ENCODE data around the gene ZNF624. TPM values are rescaled to one million over a fixed set of nuclear protein-coding genes. Genes with fewer than 3 reads are reported as not detected.

The ZNF624 gene
- total RNA-seq, 1 experiment from 2014 or later = 7.2 TPM

DNA sequence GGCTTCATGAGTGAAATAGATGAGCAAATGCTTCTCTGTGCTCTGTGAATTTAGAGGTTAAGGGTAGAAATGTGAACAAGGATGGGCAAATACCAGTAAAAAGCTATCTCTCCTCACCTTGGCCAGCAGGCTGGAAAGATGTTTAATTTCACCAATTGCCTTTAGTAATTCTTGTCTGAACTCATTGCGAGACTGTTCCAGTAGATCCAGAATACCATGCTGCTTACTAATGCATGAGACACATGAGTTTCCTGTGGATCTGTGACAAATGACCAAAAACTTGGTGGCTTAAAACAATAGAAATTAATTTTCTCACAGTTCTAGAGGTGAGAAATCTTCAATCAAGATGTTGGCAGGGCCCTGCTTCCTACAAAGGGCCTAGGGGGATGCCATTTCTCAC lies 9.3 kb upstream of the ZNF624 start:
- CTCF ChIA-PET = no interaction called here
- no peak overlapping the region for H3K4me3 ChIP-seq
- H3K9me3 ChIP-seq (ENCODE audit: insufficient read depth, low read depth) = no peaks in the 10 kb centered on the region
- BruUV-seq (replicated peaks) = no TSS peak
- no peaks in the 10 kb centered on the region for H3K27me3 ChIP-seq (ENCODE audit: insufficient read depth, low read depth)
- no peaks in the 10 kb centered on the region for H3K9me2 ChIP-seq (ENCODE audit: insufficient read depth)
- H3F3A ChIP-seq (ENCODE audit: insufficient read depth, low read depth) = peaks cover 3% of the 10 kb centered on the region; the same call in 1 of the 2 replicates
- no peak overlapping the region for H3K27ac ChIP-seq
- no peaks in the 10 kb centered on the region for H3K4me1 ChIP-seq (replicated peaks; ENCODE audit: insufficient read depth)
- intact Hi-C loops (cut with micrococcal nuclease; ENCODE audit: unreplicated experiment) = no loop called here
- no peak for DNase-seq
- no peak overlapping the region for H2AFZ ChIP-seq
- no peaks in the 10 kb centered on the region for H4K20me1 ChIP-seq (ENCODE audit: insufficient read depth)
- TF ChIP-seq, protein P1, sequence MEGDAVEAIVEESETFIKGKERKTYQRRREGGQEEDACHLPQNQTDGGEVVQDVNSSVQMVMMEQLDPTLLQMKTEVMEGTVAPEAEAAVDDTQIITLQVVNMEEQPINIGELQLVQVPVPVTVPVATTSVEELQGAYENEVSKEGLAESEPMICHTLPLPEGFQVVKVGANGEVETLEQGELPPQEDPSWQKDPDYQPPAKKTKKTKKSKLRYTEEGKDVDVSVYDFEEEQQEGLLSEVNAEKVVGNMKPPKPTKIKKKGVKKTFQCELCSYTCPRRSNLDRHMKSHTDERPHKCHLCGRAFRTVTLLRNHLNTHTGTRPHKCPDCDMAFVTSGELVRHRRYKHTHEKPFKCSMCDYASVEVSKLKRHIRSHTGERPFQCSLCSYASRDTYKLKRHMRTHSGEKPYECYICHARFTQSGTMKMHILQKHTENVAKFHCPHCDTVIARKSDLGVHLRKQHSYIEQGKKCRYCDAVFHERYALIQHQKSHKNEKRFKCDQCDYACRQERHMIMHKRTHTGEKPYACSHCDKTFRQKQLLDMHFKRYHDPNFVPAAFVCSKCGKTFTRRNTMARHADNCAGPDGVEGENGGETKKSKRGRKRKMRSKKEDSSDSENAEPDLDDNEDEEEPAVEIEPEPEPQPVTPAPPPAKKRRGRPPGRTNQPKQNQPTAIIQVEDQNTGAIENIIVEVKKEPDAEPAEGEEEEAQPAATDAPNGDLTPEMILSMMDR (conservative IDR thresholded peaks at IDR 0.05) = no peak
- no peak for TF ChIP-seq EZH2 (IDR thresholded peaks at IDR 0.05; ENCODE audit: low read depth)
- H3K4me2 ChIP-seq = no peak overlapping the region
- POLR2A ChIA-PET (ENCODE audit: unreplicated experiment) = no interaction called here
- H3K36me3 ChIP-seq (ENCODE audit: low read depth) = no peaks in the 10 kb centered on the region
- H3K79me2 ChIP-seq (ENCODE audit: low read depth) = no peaks in the 10 kb centered on the region

DNA sequence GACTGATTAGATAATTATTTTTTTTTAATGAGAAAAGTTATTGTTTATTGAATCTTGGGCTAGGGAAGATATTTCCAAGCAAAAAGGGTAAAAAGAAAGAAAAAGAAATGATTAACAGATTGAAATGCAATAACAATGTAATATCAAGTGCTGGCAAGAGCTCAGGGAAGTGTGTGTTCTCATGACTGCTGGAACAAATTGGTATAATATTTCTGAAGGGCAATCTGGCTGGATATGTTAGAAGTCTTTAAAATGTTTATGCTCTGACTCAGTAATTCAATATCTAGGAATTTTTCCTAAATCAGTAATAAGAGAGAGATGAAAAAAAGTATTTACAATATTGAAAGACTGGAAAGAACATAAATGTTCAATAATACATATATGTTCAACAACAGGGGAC lies 7.6 kb upstream of the ZNF624 start:
- no peaks in the 10 kb centered on the region for H3K9me3 ChIP-seq (ENCODE audit: insufficient read depth, low read depth)
- H3K4me1 ChIP-seq (replicated peaks; ENCODE audit: insufficient read depth) = no peaks in the 10 kb centered on the region
- ChIA-PET CTCF (no interaction called here), POLR2A (ENCODE audit: unreplicated experiment) (no interaction called here)
- no peak for DNase-seq
- BruUV-seq (replicated peaks) = no TSS peak
- intact Hi-C loops (cut with micrococcal nuclease; ENCODE audit: unreplicated experiment) = no loop called here
- TF ChIP-seq EZH2 (IDR thresholded peaks at IDR 0.05; ENCODE audit: low read depth) = no peak
- TF ChIP-seq, protein P1 (conservative IDR thresholded peaks at IDR 0.05) = no peak
- H3K4me2 ChIP-seq = no peak overlapping the region
- H3K27me3 ChIP-seq (ENCODE audit: insufficient read depth, low read depth) = no peaks in the 10 kb centered on the region
- no peaks in the 10 kb centered on the region for H3K79me2 ChIP-seq (ENCODE audit: low read depth)
- H3K27ac ChIP-seq = no peak overlapping the region
- no peaks in the 10 kb centered on the region for H3K36me3 ChIP-seq (ENCODE audit: low read depth)
- peaks cover 3% of the 10 kb centered on the region; the same call in 1 of the 2 replicates for H3F3A ChIP-seq (ENCODE audit: insufficient read depth, low read depth)
- no peak overlapping the region for H3K4me3 ChIP-seq
- H2AFZ ChIP-seq = no peak overlapping the region
- no peaks in the 10 kb centered on the region for H3K9me2 ChIP-seq (ENCODE audit: insufficient read depth)
- H4K20me1 ChIP-seq (ENCODE audit: insufficient read depth) = no peaks in the 10 kb centered on the region

DNA sequence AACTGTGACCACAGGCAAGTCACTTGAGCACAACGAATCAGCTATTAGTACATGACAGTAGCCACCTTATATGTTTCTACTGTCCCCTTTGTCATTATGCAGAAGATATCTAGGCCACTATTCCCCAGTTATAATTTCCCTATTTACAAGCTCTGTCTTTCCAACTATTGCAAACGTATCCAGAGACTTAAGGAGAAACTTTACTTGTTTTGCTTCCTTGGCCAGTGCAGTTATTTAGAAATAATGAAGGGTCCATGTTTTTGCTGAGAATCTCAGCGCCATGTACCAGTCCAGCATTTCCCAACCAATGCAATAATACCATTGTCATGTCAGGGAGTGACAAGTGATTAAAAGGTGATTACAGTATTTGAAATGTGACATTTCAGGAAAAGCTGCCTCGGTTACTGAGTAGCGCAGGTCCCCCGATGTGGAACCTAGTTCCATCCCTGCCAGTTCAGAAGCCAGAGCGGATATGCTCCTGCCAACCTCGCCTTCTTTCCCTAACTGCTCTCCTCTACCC lies 743 bp downstream of the ZNF624 start:
- peak in 1 of 2 experiments; percentile 78 for DNase-seq
- CTCF ChIA-PET = interaction anchor here (1.1 kb wide), 1 partner anchor 68 kb away, joined by 3 read pairs; no protein-coding TSS in a partner anchor

More for the DNA sequence above, 743 bp downstream of the ZNF624 start:
- POLR2A ChIA-PET (ENCODE audit: unreplicated experiment) = interaction anchor here (0.6 to 0.7 kb wide), 2 partner anchors 48 to 375 kb away, joined by 4 to 5 read pairs; no protein-coding TSS in a partner anchor
- intact Hi-C loops (cut with micrococcal nuclease; ENCODE audit: unreplicated experiment) = no loop called here
- Histone ChIP-seq H3K27me3 (ENCODE audit: insufficient read depth, low read depth) (no peaks in the 10 kb centered on the region), H3K36me3 (ENCODE audit: low read depth) (no peaks in the 10 kb centered on the region), H3K4me2 (peak overlapping the region; percentile 81), H3K27ac (peak overlapping the region; percentile 86), H3K4me3 (peak overlapping the region; percentile 69), H2AFZ (peak overlapping the region; percentile 83), H3K9me3 (ENCODE audit: insufficient read depth, low read depth) (no peaks in the 10 kb centered on the region; the same call in 1 of the 2 replicates), H4K20me1 (ENCODE audit: insufficient read depth) (no peaks in the 10 kb centered on the region), H3K9me2 (ENCODE audit: insufficient read depth) (no peaks in the 10 kb centered on the region), H3K79me2 (ENCODE audit: low read depth) (peaks cover 6% of the 10 kb centered on the region; the same call in 1 of the 2 replicates), H3K4me1 (replicated peaks; ENCODE audit: insufficient read depth) (peaks cover 12% of the 10 kb centered on the region; the same call in 1 of the 2 replicates), H3F3A (ENCODE audit: insufficient read depth, low read depth) (peaks cover 12% of the 10 kb centered on the region)
- BruUV-seq (replicated peaks) = TSS peak; percentile 67
- TF ChIP-seq EZH2 (IDR thresholded peaks at IDR 0.05; ENCODE audit: low read depth) = no peak
- TF ChIP-seq, protein P1 (conservative IDR thresholded peaks at IDR 0.05) = no peak
